ENCODE measurements around the gene NOB1.
"Not testable (repeated sequence)": the region's sequence is repeated elsewhere in the genome, so short reads cannot be mapped to it uniquely, and the experiment has no call there.

The NOB1 gene

GRCh38 chr16:69757375-69757774, 2.6 kb upstream of the NOB1 start:
- DNase-seq = not testable (repeated sequence)

- DNase-seq = no peak
These were observed 2.0 kb upstream of the NOB1 start for GRCh38 chr16:69756705-69757104.

DNA sequence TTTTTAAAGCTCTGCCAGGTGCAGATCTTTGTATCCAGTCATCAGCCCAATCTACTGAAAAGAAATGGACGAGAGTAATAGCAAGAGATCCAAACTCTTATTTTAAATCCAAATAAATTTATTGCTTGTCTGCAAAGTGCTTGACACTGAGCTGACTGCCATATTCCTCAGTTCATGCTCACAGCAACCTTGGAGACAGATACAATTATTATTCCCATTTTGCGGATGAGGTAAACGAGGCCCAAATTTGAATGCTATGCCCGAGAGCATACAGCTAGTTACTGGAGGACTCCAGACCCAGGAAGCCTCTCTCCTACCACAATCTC, 620 bp downstream of the NOB1 start:
- peak in 1 of 2 experiments; percentile 31 for DNase-seq

GRCh38 chr16:69748694-69749345, 5.9 kb downstream of the NOB1 start:
- DNase-seq = no peak

- DNase-seq = no peak
These were observed 7.6 kb downstream of the NOB1 start for GRCh38 chr16:69747115-69747514.

DNA sequence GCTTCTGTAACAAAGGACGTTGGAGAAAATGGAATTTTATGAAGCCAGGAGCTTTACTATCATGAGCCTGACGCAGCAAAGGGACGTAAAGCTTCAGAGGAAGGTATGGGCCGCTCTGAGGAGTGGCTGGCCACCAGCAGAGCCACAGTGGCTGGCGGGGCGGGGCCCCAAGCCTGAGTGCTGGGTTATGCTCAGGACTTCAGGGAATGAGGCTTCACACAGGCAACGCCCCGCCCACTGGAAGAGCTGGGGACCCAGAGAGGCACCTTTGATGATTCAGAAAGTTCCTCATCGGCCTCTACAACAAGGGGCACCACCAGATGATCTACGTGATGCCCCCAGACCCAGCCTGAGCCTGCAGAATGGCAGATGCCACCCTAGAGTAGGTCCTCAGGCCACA, 8.8 kb downstream of the NOB1 start:
- no peak for DNase-seq

GRCh38 chr16:69745232-69745612, 9.5 kb downstream of the NOB1 start:
- no peak for DNase-seq

- no peak for DNase-seq
These were observed 10.1 kb downstream of the NOB1 start for GRCh38 chr16:69744363-69745231.

GRCh38 chr16:69741951-69742904, 12.5 kb downstream of the NOB1 start:
- DNase-seq = no peak

- no peak for DNase-seq
These were observed 13.2 kb downstream of the NOB1 start for GRCh38 chr16:69741519-69741918.

DNA sequence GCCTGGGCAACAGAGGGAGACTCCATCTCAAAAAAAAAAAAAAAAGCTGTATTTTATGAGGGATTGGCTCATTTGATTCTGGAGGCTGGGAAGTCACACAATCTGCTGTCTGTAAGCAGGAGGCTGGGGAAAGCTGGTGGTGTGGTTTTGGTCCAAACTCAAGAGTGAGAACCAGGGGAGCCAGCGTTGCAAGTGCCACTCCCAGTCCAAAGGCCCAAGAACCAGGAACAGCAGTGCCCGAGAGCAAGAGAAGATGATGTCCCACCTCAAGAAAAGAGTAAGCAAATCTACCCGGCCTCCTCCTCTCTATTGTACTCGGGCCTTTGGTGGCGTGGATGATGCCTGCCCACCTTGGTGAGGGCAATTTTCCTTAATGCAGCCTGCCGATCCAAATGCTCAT, 22.6 kb downstream of the NOB1 start:
- DNase-seq = no peak

- not testable (repeated sequence) for DNase-seq
These were observed 23.4 kb downstream of the NOB1 start for GRCh38 chr16:69731280-69731679.

DNA sequence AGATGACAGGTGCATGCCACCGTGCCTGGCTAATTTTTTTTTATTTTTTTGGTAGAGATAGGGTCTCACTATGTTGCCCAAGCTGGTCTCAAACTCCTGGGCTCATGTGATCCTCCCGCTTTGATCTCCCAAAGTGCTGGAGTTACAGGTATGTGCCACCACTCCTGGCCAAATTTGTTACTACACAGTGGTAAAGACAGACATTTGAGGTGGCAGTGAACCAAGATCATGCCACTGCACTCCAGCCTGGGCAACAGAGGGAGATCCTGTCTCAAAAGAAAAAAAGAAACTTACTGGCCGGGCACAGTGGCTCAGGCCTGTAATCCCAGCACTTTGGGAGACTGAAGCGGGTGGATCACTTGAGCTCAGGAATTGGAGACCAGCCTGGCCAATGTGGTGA, 25.7 kb downstream of the NOB1 start:
- not testable (repeated sequence) for DNase-seq

DNA sequence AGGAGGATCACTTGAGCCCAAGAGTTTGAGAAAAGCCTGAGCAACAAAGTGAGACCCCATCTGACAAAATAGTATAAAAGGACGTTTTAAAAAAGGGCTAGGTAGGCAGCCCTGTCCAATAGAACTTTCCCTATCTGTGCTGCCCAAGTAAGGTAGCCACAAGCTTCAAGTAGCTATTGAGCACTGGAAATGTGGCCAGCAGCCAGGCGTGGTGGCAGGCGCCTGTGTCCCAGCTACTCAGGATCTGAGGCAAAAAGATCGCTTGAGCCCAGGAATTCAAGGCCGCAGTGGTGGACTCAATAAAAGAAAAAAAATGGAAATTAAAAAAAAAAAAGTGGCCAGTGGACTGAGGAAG, 26.8 kb downstream of the NOB1 start:
- no peak for DNase-seq

GRCh38 chr16:69726313-69727060, 28.2 kb downstream of the NOB1 start, which contains the start of gene NQO1:
Gene NQO1, minus strand, starts transcription at chr16:69726560. Its CDS starts 121 bp downstream, at chr16:69726439.
- DNase-seq = peak; percentile 76 to 90

GRCh38 chr16:69725480-69726312, 29.0 kb downstream of the NOB1 start:
- no peak for DNase-seq

DNA sequence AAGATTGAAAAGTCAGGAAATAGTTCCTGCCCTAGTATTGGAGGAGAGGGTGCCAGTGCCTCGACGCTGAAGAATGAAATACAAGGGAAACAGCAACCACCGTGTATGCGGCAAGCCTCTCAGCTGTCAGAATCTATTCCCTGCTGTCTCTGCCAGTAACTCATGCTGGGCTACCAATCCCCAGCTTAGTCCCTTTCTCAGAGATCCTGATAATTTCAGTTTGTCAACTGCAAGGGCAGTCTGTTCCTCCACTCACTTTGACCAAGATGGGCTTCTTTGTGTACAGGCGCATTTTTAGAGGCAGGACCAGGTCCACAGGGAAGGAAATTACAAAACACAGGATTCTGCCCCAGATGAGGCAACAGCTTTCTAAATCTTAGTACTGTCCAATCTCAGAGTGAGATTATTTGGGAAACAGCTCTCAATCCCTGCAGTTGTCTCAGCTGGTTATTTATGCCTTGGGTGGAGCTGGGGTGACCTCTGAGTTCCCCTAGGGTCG, 29.7 kb downstream of the NOB1 start:
- DNase-seq = peak in 1 of 2 experiments; percentile 61

DNA sequence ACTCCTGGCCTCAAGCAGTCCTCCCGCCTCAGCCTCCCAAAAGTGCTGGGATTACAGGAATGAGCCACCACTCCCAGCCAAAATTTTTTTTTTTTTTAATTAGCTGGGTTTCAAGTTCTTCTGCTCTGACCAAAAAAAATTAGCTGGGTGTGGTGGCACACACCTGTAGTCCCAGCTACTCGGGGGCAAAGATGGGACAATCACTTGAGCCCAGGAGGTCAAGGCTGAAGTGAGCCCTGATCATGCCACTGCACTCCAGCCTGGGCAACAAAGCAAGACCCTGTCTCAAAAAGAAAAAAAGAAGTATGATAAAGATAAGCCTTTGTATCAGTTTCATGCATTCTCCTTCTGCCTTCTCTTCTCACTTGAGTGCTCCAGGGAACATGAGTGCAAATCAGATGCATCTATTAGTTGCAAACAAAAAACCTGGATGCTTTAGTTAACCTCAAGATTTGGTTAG, 30.3 kb downstream of the NOB1 start:
- DNase-seq = no peak

GRCh38 chr16:69721441-69721957, 33.2 kb downstream of the NOB1 start:
- DNase-seq = no peak

GRCh38 chr16:69720822-69721430, 33.8 kb downstream of the NOB1 start:
- no peak for DNase-seq
